Measurements from ENCODE around the gene SLC44A4. TPM values are rescaled to one million over a fixed set of nuclear protein-coding genes. Genes with fewer than 3 reads are reported as not detected.
"Not testable (repeated sequence)": the region's sequence is repeated elsewhere in the genome, so short reads cannot be mapped to it uniquely, and the experiment has no call there.

Gene SLC44A4
- total RNA-seq, 2 donors from 2014 or later = not detected

GRCh38 chr6:31884528-31885035 lies 5.8 kb upstream of the SLC44A4 start:
- intact Hi-C loops (cut with DNase I) = no loop called here
- ATAC-seq (no peak), DNase-seq (no peak)

- intact Hi-C loops (cut with DNase I) = no loop called here
- DNase-seq (no peak), ATAC-seq (no peak)
Observed at GRCh38 chr6:31883676-31884075, 4.9 kb upstream of the SLC44A4 start.

- intact Hi-C loops (cut with DNase I) = no loop called here
- no peak for DNase-seq
- peak in 1 of 2 donors; percentile 17 for ATAC-seq
Observed at GRCh38 chr6:31882344-31882743, 3.5 kb upstream of the SLC44A4 start.

- DNase-seq (no peak), ATAC-seq (no peak)
- intact Hi-C loops (cut with DNase I) = no loop called here
Observed at GRCh38 chr6:31881136-31881859, 2.5 kb upstream of the SLC44A4 start.

GRCh38 chr6:31880616-31881015 lies 1.8 kb upstream of the SLC44A4 start:
- intact Hi-C loops (cut with DNase I) = no loop called here
- DNase-seq (no peak), ATAC-seq (no peak)

- no peak for ATAC-seq
- intact Hi-C loops (cut with DNase I) = no loop called here
- DNase-seq = no peak
Observed at GRCh38 chr6:31879901-31880300, 1.1 kb upstream of the SLC44A4 start.

DNA sequence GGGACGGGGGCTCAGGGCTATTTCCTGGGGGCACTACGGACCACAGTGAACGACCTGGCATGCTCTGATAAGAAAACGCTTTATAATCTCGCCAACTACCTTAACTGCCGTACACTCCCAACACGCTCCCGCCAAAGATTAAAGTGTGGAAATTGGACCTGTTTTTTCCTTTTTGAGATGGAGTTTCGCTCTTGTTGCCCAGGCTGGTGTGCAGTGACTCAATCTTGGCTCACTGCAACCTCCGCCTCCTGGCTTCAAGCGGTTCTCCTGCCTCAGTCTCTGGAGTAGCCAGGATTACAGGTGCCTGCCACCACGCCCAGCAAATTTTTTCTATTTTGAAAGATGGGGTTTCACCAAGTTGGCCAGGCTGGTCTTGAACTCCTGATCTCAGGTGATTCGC lies 346 bp upstream of the SLC44A4 start:
- intact Hi-C loops (cut with DNase I) = no loop called here
- ATAC-seq = no peak

DNA sequence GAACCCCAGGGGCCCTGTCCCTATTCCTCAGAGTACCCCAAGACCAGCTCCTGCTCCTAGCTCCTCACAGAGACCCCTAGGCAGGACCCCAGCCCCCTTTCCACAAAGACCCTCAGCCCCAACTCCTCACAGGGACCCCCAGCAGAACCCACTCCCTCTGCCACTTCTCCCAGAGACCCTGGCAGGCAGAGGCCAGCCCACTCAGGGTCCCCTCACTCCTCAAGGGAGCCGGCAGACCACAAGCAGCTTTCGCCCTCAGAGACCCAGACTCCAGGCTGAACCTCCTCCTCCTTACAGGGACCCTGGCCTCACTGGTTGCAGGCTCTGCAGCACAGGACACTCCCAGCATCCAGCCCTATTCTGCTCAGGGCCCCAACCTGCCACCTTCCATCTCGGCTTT lies 575 bp downstream of the SLC44A4 start:
- no peak for ATAC-seq
- DNase-seq = no peak
- intact Hi-C loops (cut with DNase I) = no loop called here

More for the DNA sequence above, 346 bp upstream of the SLC44A4 start:
- DNase-seq = no peak

DNA sequence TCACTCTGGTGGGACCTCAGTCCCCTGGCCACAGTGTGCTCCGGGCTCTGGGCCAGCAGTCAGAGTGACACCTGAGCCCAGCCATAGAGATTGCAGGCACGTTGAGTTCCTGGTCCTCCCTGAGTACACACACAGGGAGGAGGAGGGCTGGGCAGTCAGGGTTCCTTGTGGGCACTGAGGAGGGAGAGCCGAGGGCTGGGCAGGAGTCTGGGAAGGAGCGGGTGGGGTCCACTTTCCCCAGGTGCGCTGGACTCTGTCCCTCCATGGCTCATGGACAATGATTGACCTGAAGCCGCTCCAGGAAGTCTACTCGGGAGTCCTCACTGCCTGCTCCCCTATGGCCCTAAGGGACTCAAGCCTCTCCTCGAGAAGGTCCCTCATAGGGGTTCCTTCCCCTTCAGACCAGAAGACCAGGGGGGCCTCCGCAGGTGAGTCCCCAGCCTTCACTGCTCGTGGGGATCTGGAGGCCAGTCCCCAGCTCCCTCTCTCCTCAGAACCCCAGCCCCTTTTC lies 1.1 kb downstream of the SLC44A4 start:
- no peak for DNase-seq
- intact Hi-C loops (cut with DNase I) = no loop called here
- no peak for ATAC-seq

DNA sequence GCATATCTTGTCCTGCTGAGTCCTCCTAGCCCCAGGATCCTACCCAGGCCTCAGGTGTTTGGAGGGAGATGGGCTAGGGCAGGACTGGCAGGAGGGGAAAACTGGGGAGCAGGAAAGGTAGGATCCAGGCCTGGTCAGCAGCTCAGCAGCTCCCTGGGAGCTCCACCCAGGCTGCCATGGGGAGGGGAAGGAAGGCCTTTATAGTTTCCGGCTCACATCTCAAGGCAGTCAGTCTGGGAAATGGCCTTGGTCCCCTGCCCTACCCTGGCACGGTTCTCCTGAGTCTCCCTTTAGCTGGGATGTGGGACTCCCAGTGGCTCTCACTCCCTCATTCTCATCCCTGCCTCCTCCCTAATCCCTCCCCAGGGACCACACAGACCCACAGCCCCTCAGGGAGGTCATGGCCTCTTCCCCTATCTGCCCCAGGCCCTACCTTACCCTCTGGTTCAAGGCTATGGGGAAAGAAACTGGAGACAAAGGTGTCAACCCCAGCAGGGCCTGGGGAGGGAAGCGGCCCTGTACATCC lies 1.6 kb downstream of the SLC44A4 start:
- DNase-seq (no peak), ATAC-seq (no peak)
- intact Hi-C loops (cut with DNase I) = no loop called here

- intact Hi-C loops (cut with DNase I) = no loop called here
- ATAC-seq (no peak), DNase-seq (no peak)
Observed at GRCh38 chr6:31876357-31876756, 2.4 kb downstream of the SLC44A4 start.

DNA sequence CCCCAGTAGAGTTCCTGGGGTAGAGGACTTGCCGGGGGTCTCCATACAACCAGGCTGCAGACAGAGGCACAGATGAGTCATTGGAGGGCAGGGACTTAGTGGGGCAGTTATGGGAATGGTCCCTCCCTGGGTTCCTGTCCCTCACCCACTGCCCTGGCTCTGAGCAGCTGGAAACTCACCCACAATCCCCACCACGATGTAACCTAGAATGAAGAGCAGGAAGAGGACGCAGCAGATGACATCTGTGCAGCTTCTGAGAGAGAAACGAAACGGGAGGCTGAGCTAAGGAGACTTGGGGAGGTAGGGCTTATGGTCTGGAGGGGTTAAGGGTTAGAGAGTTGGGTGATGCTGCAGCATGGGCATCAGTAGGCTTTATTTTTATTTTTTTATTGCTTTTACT lies 2.9 kb downstream of the SLC44A4 start:
- ATAC-seq (no peak), DNase-seq (no peak)
- intact Hi-C loops (cut with DNase I) = no loop called here

DNA sequence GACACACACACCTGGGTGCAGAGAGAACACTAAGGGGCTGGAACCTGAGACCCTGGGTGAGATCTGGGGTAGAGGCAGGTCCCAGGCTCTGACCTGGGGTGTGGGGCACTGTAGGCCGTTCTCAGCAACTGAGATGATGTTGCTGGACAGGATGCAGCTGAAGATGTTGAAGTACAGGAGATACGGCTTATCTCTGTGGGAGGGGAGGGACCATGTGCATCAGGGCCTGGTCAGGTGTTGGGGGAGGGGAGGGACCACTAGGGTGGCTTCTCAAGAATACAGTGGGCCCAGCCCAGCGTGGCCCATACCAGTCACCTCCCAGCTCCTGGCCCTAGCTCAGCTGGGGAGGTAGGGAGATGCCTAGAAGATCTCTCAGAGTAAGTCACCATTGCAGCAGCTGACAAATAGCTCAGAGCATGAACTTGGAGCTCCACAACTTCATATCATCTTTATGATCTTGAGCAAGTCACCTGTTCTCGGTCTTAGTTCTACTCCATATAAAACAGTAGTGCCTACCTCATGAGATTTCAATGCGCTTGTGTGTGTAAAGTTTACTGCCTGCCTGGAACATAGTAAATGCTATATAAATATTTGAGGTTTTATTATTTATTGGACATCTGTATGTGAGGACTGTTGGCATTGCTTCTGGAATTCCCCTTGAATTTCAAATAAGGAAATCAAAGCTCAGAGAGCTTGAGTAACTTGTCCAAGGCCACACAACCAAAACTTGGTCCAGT lies 3.8 kb downstream of the SLC44A4 start:
- DNase-seq = no peak
- no peak for ATAC-seq
- intact Hi-C loops (cut with DNase I) = no loop called here

DNA sequence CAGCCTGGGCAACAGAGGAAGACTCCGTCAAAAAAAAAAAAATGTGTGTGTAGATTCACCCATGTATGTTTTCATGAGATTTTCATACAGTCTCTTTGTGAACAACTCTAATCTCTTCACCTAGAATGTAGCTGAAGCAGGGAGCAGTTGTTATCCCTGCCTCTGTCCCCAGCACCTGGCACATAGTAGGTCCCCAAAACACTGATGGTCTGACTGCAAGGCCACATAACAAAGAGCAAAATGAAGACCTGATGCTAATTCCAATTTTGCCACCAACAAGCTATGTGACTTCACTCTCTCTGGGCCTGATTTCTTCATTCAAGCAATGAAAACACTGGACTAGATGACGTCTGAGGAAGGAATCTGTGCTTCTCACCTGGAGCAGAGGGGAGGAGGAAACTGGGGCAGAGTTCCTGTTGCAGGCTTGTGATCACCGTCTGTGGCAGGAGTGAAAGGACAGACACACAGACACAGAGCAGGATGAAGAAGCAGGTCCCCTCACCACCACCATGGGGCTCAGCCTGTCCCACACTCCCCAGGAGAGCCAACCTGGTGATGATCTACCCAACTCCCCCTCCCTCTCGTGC lies 4.6 kb downstream of the SLC44A4 start:
- ATAC-seq (no peak), DNase-seq (no peak)
- intact Hi-C loops (cut with DNase I) = no loop called here

DNA sequence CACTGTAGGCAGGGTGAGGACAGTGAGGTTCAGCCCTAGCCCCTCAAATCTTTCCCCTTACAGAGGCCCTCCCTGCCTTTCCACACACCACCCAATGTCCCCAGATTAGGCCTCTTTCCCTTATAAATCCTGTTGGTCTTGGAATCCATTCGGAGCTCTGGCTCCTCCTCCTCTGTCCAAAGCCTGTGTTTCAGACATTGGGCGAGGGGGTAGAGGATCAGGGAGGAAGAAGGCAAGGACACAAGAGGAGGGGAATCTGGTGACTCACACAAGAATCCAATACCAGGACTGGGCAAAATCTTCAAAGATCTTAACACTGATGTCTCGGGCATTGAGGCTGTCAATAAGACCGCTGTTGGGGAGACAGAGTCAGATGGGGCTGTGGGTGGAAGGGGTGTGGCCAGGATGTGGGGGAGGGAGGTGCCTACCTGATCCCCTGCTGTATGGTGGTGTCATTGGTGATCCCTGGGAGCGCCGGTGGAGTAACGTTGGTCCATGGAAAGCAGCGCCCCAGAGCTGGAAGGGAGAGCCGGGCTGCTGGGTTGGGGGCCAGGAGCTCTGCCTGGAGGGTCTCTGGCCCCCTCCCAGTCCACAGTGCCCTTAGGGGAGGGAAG lies 7.6 kb downstream of the SLC44A4 start:
- ATAC-seq = no peak
- DNase-seq = no peak
- intact Hi-C loops (cut with DNase I) = no loop called here

DNA sequence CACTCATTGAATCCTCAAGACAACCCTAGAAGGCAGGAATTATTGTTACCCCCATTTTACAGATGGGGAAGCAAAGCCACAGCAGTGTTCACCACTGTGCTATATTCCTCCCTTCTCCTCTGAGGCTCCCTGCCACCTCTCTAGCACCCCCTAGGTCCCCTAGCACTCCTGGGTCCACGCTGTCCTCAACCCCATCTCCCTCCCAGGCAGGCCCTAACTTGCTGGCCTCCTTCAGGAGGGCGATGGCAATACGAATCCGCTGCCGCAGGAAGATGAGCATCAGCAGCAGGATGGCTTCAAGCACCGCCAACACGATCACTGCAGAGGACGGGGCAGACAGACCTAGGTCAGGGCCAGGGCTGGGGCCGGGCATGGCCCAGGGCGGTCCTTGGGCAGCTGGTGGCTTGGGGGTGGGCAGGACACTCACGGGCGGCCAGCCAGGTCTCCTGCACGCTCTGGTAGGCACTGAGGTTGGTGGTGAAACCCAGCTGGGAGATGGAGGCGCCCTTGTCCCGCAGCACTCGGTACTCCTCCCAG lies 8.3 kb downstream of the SLC44A4 start:
- intact Hi-C loops (cut with DNase I) = no loop called here
- ATAC-seq = no peak

GRCh38 chr6:31869343-31869742 lies 9.5 kb downstream of the SLC44A4 start:
- DNase-seq (no peak), ATAC-seq (no peak)
- intact Hi-C loops (cut with DNase I) = no loop called here

More for the DNA sequence above, 8.3 kb downstream of the SLC44A4 start:
- no peak for DNase-seq

DNA sequence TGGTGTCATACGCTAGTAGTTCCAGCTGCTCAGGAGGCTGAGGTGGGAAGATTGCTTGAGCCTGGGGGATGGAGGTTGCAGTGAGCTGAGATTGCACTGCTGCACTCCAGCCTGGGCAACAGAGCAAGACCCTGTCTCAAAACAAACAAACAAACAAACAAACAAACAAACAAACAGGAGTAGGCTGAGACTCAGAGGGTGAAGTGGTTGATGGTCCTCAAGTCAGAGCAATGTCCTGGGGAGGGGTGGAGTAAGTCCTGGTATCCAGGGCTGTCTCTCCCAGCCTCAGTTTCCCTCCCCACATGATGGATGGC lies 10.2 kb downstream of the SLC44A4 start:
- DNase-seq; intact Hi-C loops (cut with DNase I); ATAC-seq: not testable (repeated sequence)

Measured in left cardiac atrium (tissue), 4 donors.